Stimulated activated CD4-positive, alpha-beta T cell treated with anti-CD3 and anti-CD28 coated beads, Interleukin-15, amount 100 ng/mL, for 24 hours (primary cell): ENCODE measurements around the gene PDZD4.

Source experiments
- DNase-seq: peaks from one replicate; pipeline ENCODE4 v3.0.0-alpha.2; 2020

PDZD4 gene

GRCh38 chrX:153804621-153805020 is 25.7 kb downstream of the PDZD4 start:
- no peak for DNase-seq

DNA sequence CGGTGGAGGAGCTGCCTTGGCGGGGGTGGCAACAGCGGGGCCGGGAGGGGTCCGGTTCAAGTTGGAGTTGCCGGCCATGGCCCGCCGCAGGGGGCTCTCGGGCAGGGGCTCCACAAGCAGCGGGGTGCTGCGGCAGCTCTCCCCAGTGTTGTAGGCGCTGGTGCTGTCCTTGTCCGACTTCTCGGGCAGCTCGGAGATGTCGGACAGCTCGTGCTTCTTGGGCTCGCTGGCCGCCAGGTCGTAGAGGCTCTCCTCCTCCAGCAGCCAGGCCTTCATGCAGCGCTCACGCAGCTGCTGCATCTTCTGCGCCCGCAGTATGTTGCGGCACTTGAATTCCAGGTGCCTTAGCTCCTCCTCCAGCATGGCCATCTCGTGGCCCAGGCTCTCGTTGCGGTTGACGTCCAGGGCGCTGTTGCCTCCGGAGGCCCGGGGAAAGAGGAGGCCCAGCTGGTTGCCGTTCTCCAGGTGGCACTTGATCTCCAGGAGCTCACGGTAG is 26.2 kb downstream of the PDZD4 start:
- DNase-seq = no peak

DNA sequence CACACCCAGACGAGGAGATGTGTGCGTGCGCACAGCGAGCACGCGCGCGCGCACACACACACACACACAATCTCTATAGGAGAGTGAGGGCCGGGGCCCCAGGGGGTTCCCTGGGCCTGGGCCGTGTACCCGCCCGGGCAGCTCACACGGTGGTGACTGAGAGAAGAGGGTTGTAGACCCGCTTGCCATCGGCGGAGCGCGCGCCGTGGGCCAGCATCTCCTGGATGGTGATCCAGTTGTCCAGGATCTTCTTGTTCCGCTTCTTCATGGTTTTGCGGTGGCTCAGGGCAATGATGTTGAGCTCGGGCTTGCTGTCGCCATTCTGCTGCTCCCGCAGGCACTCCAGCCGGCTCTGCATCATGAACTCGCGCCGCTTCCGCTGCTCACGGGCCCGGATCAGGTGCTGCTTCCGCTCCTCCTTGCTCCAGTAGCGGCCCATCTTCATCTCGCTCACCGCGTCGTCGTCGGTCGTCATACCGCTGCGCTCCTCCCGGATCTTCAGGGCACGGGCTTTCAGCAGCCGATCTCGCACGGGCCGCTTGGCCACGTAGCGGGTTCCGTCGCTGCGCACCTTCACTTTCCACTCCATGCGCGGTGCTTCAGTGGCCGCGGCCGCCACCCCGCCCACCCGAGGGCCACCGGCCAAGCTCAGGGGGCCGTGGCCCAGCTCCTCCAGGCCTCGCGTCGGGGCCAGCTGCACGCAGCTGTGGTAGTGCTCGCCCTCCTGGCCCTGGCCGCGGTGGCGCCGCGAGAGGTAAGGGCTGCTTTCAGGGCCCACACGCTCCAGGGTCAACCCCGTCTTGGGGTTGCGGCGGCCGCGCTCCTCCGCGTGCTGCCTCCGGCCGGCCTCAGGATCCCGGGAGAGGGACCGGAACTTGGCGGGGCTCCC is 26.9 kb downstream of the PDZD4 start:
- no peak for DNase-seq

DNA sequence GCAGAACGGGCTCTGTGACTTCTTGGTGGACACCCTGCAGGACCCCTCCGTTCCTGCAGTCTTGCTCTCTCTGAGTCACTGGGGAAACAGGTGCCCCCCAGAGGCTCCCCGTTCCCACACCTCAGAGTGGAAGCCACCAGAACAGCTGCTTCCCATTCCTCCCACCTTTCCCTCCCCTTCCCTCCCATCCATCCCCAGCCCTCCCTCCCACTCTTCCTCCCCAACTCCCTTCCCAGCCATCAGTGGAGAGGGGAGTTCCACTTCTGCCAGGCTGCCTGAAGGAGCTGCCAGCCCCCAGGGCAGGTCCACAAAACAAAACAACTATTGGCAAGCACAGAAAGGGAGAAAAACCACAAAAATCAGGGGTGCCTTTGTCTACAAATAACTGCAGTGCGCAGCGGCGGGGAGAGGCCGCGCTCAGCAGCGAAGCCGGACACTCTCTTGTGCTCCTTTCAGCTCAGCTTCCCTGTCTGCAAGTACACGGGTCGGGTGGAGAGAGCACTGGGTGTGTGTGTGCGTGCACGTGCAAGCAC is 27.8 kb downstream of the PDZD4 start:
- no peak for DNase-seq

DNA sequence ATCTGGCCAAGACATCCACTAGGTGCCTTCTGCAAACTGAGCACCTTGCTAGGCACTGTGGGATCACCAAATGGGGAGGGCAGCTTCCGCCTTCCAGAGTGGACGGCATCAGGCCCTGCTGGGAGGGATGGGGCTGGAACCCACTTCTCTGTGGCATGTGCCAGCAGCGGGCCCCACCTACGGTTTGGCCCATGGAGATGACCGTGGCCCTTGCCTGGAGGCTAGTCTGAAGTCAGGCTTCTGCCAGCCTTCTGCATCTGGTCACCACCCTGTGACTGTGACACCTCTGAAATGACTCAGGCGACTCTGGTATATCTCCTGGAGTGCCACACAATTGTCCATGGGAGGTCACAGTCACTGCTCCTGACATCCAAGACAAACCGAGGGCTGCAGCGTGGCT is 28.7 kb downstream of the PDZD4 start:
- DNase-seq = no peak

- no peak for DNase-seq
Observed at GRCh38 chrX:153800746-153801145, 29.6 kb downstream of the PDZD4 start.

DNA sequence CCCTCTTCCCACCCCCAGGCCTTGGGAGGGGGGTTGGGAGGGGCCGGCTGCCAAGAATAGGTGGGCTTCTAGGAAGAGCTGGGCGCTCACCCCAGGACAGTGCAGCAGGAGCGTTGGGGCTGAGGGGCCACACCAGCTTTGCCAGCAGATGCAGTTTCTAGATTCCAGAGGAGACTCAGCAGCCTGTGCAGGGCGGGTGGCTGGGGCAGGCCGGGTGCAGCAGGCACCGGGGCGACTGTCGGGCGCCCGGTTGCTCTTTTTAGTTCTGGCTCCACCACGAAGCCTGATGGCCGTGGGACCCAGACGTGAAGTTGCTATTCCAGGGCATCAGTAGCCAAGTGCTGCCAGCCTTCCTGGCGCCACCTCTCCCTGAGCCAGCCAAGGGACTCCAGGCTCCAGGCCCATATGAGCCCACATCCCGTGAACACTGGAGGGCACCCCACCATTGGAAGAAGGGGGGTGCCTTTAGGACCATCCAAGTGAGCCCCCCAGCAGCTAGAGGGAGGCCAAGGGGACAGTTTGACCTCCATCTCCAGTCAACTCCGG is 30.1 kb downstream of the PDZD4 start:
- no peak for DNase-seq

DNA sequence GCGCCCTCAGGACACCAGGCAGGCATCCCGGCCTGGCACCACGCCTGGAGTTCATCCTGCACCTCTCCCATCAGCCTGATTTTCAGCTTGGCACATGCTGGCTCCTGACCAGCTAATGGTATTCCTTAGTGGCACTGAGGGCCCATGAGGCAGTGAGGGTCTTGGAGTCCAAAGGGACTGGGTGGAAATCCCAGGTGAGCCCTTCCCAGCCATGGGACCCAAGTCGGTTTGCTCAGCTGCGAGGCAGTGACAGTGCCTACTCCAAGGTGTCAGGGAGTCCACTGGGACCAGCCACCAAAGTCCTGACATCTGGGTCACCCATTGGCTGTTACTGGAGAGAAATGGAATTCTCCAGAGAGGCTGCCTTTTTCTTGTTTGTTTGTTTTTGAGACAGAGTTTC is 31.0 kb downstream of the PDZD4 start:
- DNase-seq = no peak

DNA sequence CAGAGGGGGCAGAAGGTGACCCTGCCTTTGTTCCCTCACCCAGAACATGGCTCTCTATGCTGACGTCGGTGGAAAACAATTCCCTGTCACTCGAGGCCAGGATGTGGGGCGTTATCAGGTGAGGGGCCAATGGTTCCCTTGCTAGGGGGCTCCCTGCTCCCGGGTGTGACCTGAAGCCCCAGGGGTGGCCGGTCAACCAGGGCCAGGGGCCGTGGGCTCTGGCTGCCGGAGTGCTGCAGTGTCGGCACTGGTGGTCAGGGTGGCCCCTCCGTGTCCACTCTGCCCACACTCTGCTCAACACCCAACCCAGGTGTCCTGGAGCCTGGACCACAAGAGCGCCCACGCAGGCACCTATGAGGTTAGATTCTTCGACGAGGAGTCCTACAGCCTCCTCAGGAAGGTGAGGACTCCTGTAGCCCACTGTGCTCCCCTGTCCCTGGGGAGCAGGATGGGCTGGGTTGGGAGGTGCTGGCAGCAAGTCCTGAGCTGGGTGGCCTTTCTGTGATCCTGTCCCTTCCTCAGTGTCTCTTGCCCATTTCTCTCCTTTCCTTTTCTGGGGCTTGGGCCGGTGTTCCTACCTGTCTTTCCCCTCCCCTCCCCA is 32.8 kb downstream of the PDZD4 start:
- no peak for DNase-seq

DNA sequence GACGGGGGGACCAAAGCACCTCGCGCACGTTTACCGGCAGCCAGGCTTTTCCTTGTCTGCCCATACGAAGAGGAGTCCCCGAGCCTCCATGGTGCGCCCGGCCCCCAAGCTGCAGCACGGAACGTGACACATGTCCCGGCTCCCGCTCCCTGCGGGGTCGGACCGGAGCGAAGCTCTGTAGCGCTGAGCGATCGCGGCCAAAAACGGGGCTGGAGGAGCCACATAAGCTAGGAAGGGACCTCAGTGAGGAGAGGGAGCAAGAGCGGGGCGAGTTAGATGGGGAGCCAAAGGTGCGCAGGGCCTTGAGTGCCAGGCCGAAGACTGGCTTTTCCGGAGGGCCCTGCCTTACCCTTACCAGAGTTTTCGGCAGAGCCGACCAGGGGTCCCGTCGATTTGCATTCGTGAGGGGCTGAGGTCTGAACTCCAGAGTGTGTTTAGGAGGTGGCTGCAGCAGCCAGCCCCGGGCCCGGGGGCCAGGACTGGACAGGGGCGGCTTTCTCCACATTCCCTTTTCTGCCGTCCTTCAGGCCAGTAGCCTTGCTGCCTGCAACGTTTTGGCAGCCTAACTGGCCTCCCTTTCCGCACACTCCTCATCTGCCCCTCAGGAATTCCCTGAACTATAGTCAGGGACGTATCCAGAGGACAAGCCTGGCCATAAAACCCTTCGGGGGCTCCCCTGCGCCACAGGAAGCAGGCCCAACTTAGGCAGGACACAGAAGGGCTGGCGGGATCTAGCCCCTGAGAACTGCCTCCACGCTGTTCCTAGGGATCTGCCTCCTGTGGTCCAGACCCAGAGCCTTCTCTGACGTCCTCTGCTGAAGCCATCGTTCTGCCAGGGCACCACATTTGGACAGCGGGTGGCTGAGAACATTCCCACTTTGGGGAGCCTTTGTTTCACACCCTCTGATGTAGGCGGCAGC is 35.2 kb downstream of the PDZD4 start:
- DNase-seq = no peak

- peak; percentile 93 for DNase-seq
Observed at GRCh38 chrX:153794018-153794896, 36.1 kb downstream of the PDZD4 start, which contains the start of the genes IDH3G and SSR4. IDH3G (minus strand) TSS chrX:153794375; CDS start chrX:153794326, 49 bp downstream. SSR4 (plus strand) TSS chrX:153794668; CDS start chrX:153794688, 20 bp downstream.

DNA sequence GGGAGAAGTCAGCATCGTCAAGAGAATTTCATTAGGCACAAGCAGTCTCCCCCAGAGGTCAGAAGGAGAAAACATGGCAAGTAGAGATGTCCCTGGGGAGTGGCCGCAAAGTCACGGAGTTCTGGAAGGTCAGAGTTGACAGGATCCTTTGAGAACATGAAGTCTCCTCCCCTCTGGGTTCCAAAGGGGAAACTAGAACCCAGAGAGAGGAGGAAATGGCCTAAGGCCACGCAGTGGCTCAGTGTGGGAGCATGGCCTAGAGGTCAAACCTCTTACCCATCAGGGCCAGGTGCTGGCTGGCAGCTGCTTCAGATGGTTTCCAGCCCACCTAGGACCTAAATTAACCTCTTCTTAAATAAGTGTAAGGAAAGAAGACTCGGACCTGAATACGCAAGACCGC is 37.1 kb downstream of the PDZD4 start:
- no peak for DNase-seq

- DNase-seq = no peak
Observed at GRCh38 chrX:153792368-153792767, 38.0 kb downstream of the PDZD4 start.

DNA sequence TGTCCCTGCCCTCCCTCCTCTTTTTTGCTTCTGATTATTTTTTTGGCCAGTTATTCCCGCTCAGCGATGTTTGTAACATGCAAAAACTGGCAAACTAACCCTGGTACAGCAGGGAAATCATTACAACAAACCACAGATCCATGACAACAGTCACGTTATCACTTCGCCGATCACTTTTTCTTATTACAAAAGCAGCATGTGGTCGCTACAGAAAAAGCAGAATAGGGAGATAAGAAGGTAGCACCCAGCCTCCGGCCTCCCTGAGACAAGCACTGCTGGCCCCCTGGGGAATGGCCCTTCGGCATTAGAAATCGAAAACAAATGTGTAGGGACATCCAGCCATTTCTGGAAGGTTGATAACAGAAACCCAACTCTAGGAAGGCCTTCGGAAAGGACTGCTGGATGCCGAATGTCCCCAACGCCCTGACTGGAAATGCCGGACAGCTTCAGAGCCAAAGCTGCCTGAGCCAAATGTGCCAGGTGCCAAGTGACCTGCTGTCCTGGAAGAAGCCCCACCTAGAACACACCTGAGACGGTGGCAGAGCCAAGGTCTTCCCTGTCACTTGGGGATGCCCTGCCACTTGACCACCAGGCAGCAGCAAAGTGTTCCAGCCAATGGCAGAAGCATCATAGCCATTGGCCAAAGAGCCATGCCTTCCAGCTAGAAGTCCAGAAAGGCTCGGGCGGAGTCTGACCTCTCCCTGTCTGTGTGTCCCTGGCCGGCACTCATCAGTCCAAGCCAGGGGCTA is 39.1 kb downstream of the PDZD4 start:
- no peak for DNase-seq

- DNase-seq = no peak
Observed at GRCh38 chrX:153789654-153790053, 40.7 kb downstream of the PDZD4 start.

DNA sequence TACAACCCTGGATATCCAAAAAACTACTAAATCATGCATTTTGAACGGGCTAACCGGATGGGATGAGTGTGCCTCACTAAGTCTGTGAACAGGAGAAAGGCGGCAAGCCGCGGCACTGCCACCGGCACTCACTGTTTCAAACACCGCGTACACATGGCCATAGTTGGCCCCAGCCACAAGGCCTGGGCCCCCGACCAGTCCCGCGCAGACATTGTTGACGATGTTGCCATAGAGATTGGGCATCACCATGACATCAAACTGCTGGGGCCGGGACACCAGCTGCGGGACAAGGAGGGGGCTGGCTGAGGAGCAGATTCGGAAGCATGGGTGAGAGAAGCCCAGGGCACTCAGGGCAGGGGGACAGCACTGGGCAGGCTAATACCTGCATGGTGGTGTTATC is 43.7 kb downstream of the PDZD4 start:
- no peak for DNase-seq

GRCh38 chrX:153784325-153784967 is 45.9 kb downstream of the PDZD4 start:
- DNase-seq = no peak

- DNase-seq = no peak
Observed at GRCh38 chrX:153783378-153784013, 46.8 kb downstream of the PDZD4 start.

GRCh38 chrX:153782871-153783270 is 47.5 kb downstream of the PDZD4 start:
- no peak for DNase-seq

DNA sequence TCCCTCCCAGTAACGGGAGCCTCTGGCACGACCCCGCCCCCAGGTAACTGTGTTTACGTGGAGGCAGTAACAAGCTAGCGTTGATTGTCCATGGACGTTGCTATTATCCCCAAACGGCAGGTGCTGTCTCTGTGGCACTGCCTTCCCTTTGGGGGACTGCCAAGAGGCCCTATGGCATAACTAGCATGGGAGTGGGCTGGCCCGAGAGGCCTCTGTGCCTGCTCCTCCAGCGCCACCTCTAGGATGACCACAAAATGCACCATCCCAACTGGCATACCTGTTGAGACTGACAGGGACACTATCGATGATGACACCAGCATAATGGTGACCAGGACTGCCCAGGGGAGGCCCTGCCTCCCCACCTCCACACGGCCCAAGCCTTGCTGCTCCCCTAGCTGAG is 48.0 kb downstream of the PDZD4 start:
- no peak for DNase-seq
